Transverse colon (tissue), 4 donors: ENCODE data around the gene INCENP. TPM values are rescaled to one million over a fixed set of nuclear protein-coding genes. Genes with fewer than 3 reads are reported as not detected.

Experiments
- DNase-seq: peaks from one replicate; pipeline ENCODE4 v3.0.0-alpha.2; 2019
- H3K27ac ChIP-seq, 4 donors: fragments of 200-600 bp; sonication (generic); 2 replicates each; pipeline ENCODE4 v1.5.1; 2016 to 2018; ENCODE audit warnings: inconsistent platforms in 4 of 4
- H3K27me3 ChIP-seq: fragments of 200-600 bp; sonication (generic); 2 replicates; pipeline ENCODE4 v1.5.1; 2017; ENCODE audit warnings: inconsistent platforms
- H3K36me3 ChIP-seq, 4 donors: fragments of 200-600 bp; sonication (generic); 2 replicates each; pipeline ENCODE4 v1.5.1; 2017 to 2019; ENCODE audit warnings: inconsistent platforms in 4 of 4
- H3K4me1 ChIP-seq, 4 donors: fragments of 200-600 bp; sonication (generic); 2 replicates each; pipeline ENCODE4 v1.5.1; 2017 to 2020; ENCODE audit warnings: inconsistent platforms in 4 of 4
- H3K4me3 ChIP-seq, 4 donors: fragments of 200-600 bp; sonication (generic); 1 replicate in 1 of 4; 2 replicates in 3 of 4; pipeline versions ENCODE4 v1.5.1 to v1.6.1; 2017 to 2019; ENCODE audit warnings: inconsistent platforms in 4 of 4
- H3K9me3 ChIP-seq, 2 donors: fragments of 200-600 bp; sonication (generic); 2 replicates each; pipeline ENCODE4 v1.5.1; 2017 to 2019; ENCODE audit warnings: inconsistent platforms in 2 of 2
- EP300 ChIP-seq: sonication (generic); formaldehyde crosslinking; IDR thresholded peaks from one replicate; pipeline ENCODE4 v1.6.1; 2017; ENCODE audit warnings: antibody characterized with exemption, low read depth
- POLR2A ChIP-seq: fragments of 450-650 bp; IDR thresholded peaks from one replicate; pipeline ENCODE4 v1.6.1; 2016; ENCODE audit warnings: antibody characterized with exemption, mild to moderate bottlenecking, moderate library complexity
- POLR2AphosphoS5 ChIP-seq, 3 donors: sonication (generic); formaldehyde crosslinking; IDR thresholded peaks; one replicate each; pipeline ENCODE4 v1.6.1; 2016; ENCODE audit warnings: antibody characterized with exemption in 3 of 3
- WGBS, 2 donors: methylation state at CpG; one replicate each; pipeline ENCODE4 v1.1.5; 2018; ENCODE audit warnings: low coverage in 1 of 2; 5-methylcytosine and 5-hydroxymethylcytosine counted together
- in situ Hi-C, 4 donors: fragments of 200-750 bp; cut with MboI; loops; one replicate each; pipeline versions ENCODE4 v1.15.0 to v1.15.1; 2017; ENCODE audit warnings: low sequenced_read_pairs in 3 of 4, low pct_ligation_motif_present in 1 of 4, low pct_unique_long_range_greater_than_20kb in 1 of 4
- intact Hi-C: fragments of 100-400 bp; cut with DNase I; formaldehyde crosslinking; loops from one replicate; pipeline ENCODE4 v1.15.1; 2023; ENCODE audit warnings: low total_unique reads
- total RNA-seq, 4 donors: library from RNA; depleted of rRNA; stranded (reverse); fragments of >200 nt; gene quantifications; one replicate each; pipeline ENCODE4 v1.1.0, GENCODE V29; 2016
- TF ChIP-seq, protein P1 (sequence below), 5 experiments: fragments of 200-600 bp in 3 of 5; fragments of 450-650 bp in 2 of 5; sonication (generic) in 3 of 5; IDR thresholded peaks; 1 replicate in 2 of 5; 2 replicates in 3 of 5; pipeline ENCODE4 v1.5.1; 2016 to 2017; ENCODE audit warnings: antibody characterized with exemption in 5 of 5, inconsistent platforms in 3 of 5, mild to moderate bottlenecking in 2 of 5, moderate library complexity in 1 of 5

Gene INCENP
- total RNA-seq, 4 donors from 2014 or later = 10.5 to 38.9 (median 26.1) TPM

DNA sequence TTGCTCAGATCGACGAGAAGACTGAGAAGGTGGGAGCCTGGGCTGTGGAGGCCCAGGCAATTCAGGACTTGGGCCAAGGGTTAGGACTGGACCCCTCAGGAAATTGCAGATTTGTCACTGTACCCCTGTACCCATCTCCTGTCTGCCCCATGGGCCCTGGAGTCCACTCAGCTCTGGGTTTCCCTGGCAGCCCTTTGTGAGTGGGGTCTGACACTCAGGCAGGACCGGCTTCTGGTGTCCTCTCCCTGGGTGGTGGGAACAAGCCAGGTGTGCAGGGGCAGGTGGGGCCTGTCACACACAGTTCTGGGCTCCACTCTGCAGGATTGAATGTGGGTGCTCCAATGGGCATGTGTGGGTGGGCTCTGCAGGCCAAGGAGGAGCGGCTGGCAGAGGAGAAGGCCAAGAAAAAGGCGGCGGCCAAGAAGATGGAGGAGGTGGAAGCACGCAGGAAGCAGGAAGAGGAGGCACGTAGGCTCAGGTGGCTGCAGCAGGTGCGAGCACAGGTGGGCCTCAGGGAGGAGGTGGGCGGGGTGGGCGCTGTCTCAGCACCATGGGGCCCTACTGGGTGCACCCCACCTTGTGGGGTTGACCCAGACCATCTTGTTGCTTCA, 21.6 kb downstream of the INCENP start:
- no peaks in the 10 kb centered on the region for H3K9me3 ChIP-seq
- DNase-seq = no peak
- TF ChIP-seq, protein P1, sequence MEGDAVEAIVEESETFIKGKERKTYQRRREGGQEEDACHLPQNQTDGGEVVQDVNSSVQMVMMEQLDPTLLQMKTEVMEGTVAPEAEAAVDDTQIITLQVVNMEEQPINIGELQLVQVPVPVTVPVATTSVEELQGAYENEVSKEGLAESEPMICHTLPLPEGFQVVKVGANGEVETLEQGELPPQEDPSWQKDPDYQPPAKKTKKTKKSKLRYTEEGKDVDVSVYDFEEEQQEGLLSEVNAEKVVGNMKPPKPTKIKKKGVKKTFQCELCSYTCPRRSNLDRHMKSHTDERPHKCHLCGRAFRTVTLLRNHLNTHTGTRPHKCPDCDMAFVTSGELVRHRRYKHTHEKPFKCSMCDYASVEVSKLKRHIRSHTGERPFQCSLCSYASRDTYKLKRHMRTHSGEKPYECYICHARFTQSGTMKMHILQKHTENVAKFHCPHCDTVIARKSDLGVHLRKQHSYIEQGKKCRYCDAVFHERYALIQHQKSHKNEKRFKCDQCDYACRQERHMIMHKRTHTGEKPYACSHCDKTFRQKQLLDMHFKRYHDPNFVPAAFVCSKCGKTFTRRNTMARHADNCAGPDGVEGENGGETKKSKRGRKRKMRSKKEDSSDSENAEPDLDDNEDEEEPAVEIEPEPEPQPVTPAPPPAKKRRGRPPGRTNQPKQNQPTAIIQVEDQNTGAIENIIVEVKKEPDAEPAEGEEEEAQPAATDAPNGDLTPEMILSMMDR (IDR thresholded peaks at IDR 0.05) = no peak
- in situ Hi-C loops (no loop called here), intact Hi-C loops (no loop called here)
- no peak overlapping the region for H3K4me3 ChIP-seq
- no peak overlapping the region for H3K27ac ChIP-seq
- peaks cover 0 to 28% (median 9%) of the 10 kb centered on the region in 4 donors for H3K36me3 ChIP-seq
- WGBS, 2 donors = 90 to 92% methylated on average over 4 to 11 of the region's 11 CpGs
- H3K27me3 ChIP-seq = no peaks in the 10 kb centered on the region
- no peaks in the 10 kb centered on the region for H3K4me1 ChIP-seq

DNA sequence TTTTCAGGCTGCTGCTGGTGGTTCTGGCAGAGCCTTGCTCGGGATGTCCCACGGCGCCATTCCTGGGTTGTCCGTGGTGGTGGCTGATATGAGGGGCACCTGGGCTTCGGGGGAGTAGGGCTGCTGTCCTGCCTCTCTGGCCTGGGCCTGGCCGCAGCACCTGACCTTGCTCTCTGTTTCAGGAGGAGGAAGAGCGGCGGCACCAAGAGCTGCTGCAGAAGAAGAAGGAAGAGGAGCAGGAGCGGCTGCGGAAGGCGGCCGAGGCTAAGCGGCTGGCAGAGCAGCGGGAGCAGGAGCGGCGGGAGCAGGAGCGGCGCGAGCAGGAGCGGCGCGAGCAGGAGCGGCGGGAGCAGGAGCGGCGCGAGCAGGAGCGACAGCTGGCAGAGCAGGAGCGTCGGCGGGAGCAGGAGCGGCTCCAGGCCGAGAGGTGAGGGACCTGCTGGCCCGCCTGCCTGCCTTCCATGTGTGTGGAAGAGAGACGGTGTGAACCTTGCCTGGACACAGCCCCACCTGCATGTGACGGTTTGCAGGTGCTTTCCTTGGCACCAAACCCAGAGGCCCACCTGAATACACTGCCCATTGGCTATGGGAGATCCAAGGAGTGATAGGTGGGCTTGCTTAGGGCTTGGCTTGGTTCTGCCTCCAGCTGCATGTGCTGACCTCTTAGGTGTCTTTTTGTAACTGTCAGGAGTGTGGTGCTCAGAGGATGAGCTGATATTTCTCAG, 22.8 kb downstream of the INCENP start:
- Histone ChIP-seq H3K27me3 (no peaks in the 10 kb centered on the region), H3K9me3 (no peaks in the 10 kb centered on the region), H3K36me3 (peaks cover 0 to 24% (median 11%) of the 10 kb centered on the region in 4 donors), H3K4me3 (no peak overlapping the region), H3K4me1 (no peaks in the 10 kb centered on the region), H3K27ac (no peak overlapping the region)
- in situ Hi-C loops = no loop called here
- intact Hi-C loops = no loop called here
- WGBS, 2 donors = 92 to 95% methylated on average over 4 to 36 of the region's 36 CpGs
- TF ChIP-seq, protein P1 (IDR thresholded peaks at IDR 0.05) = no peak
- TF ChIP-seq POLR2AphosphoS5 (IDR thresholded peaks at IDR 0.05) = no peak
- no peak for TF ChIP-seq EP300
- no peak for DNase-seq

DNA sequence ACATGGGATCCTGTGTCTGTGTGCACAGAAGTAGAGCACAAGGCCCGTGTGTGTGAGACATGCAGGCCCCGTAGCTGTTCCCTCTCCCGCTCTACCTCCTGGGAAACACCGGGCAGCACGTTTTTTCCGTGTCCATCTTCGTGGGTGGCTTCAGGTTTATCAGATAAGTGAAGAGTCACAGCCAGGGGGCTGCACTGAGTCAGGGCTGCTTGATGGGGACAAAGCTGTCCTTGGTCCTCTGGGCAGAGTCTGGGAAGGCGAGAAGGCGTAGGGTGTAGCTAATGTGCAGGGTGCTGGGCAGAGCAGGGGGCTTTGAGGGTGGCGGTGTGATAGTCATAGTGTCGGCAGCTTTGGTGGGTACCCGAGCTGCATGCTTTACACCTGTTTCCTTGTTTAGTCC, 23.7 kb downstream of the INCENP start:
- Histone ChIP-seq H3K9me3 (no peaks in the 10 kb centered on the region), H3K4me1 (no peaks in the 10 kb centered on the region), H3K27ac (no peak overlapping the region), H3K27me3 (no peaks in the 10 kb centered on the region), H3K4me3 (no peak overlapping the region), H3K36me3 (peaks cover 0 to 24% (median 12%) of the 10 kb centered on the region in 4 donors)
- in situ Hi-C loops (no loop called here), intact Hi-C loops (no loop called here)
- no peak for DNase-seq
- TF ChIP-seq POLR2A (no peak), EP300 (no peak), POLR2AphosphoS5 (IDR thresholded peaks at IDR 0.05) (no peak)
- TF ChIP-seq, protein P1 (IDR thresholded peaks at IDR 0.05) = no peak
- 83 to 92% methylated on average over 5 to 12 of the region's 12 CpGs for WGBS, 2 donors

DNA sequence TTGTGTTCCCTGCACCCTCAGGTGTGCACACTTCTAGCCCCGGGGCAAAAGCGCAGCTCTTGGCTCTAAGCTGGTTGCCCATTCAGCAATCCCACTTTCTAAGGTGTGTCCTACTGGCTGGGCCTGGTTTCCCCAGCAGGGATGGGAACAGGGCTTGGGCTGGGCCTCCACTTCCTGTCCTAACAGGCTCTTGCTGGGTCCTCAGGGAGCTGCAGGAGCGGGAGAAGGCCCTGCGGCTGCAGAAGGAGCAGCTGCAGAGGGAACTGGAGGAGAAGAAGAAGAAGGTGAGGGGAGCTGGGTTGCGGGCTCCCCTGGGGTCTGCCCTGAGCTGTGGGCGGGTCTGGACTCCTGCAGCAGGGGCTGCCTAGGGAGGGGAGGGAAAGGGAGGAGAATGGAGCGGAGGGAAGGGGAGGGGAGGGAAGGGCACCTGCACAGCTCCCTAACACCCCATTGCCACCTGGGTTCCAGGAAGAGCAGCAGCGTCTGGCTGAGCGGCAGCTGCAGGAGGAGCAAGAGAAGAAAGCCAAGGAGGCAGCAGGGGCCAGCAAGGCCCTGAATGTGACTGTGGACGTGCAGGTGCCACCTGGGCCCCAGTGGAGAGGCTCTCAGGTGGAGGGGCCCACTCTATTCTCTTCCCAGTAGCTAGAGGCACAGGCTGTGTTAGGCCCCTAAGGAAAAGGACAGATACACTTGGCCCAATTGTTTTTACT, 24.6 kb downstream of the INCENP start:
- in situ Hi-C loops = no loop called here
- DNase-seq = no peak
- no peak overlapping the region for H3K4me3 ChIP-seq
- intact Hi-C loops = no loop called here
- peaks cover 0 to 26% (median 12%) of the 10 kb centered on the region in 4 donors for H3K36me3 ChIP-seq
- no peak for TF ChIP-seq EP300
- TF ChIP-seq, protein P1 (IDR thresholded peaks at IDR 0.05) = no peak
- TF ChIP-seq POLR2AphosphoS5 (IDR thresholded peaks at IDR 0.05) = no peak
- TF ChIP-seq POLR2A = no peak
- H3K9me3 ChIP-seq = no peaks in the 10 kb centered on the region
- no peaks in the 10 kb centered on the region for H3K27me3 ChIP-seq
- no peaks in the 10 kb centered on the region for H3K4me1 ChIP-seq
- no peak overlapping the region for H3K27ac ChIP-seq
- 90 to 97% methylated on average over 5 to 10 of the region's 10 CpGs for WGBS, 2 donors
